DMS114 treated with DMSO at 0.1 percent for 48 hours (cell line): Measurements from ENCODE around the gene RPS14.
A peak's percentile ranks its signal among the peaks of the same experiment; 100 is the strongest.
"Not testable (repeated sequence)": the region's sequence is repeated elsewhere in the genome, so short reads cannot be mapped to it uniquely, and the experiment has no call there.

Source experiments
- DNase-seq: peaks from one replicate; lab custom pipeline; 2025; ENCODE audit not compliant: unreplicated experiment; lab: John Stamatoyannopoulos, UW

Gene RPS14

GRCh38 chr5:150446088-150446487 lies 3.5 kb downstream of the RPS14 start:
- DNase-seq = no peak

- no peak for DNase-seq
These were observed 4.8 kb downstream of the RPS14 start for GRCh38 chr5:150444770-150445169.

- DNase-seq = no peak
These were observed 6.1 kb downstream of the RPS14 start for GRCh38 chr5:150443242-150444075.

GRCh38 chr5:150442699-150443080 lies 6.8 kb downstream of the RPS14 start:
- DNase-seq = no peak

- DNase-seq = no peak
These were observed 7.5 kb downstream of the RPS14 start for GRCh38 chr5:150441813-150442698.

GRCh38 chr5:150440948-150441812 lies 8.4 kb downstream of the RPS14 start:
- no peak for DNase-seq

- DNase-seq = no peak
These were observed 10.5 kb downstream of the RPS14 start for GRCh38 chr5:150438873-150439546.

GRCh38 chr5:150436141-150436680 lies 13.3 kb downstream of the RPS14 start:
- peak; percentile 90 for DNase-seq

- DNase-seq = no peak
These were observed 15.1 kb downstream of the RPS14 start for GRCh38 chr5:150434464-150434863.

GRCh38 chr5:150431574-150431973 lies 18.0 kb downstream of the RPS14 start:
- no peak for DNase-seq

GRCh38 chr5:150431048-150431447 lies 18.5 kb downstream of the RPS14 start:
- no peak for DNase-seq

- no peak for DNase-seq
These were observed 20.1 kb downstream of the RPS14 start for GRCh38 chr5:150429410-150429873.

- no peak for DNase-seq
These were observed 20.6 kb downstream of the RPS14 start for GRCh38 chr5:150428978-150429377.

GRCh38 chr5:150428106-150428876 lies 21.2 kb downstream of the RPS14 start:
- DNase-seq = no peak

GRCh38 chr5:150426165-150426564 lies 23.4 kb downstream of the RPS14 start:
- not testable (repeated sequence) for DNase-seq

GRCh38 chr5:150422758-150423157 lies 26.8 kb downstream of the RPS14 start:
- DNase-seq = no peak

- no peak for DNase-seq
These were observed 27.5 kb downstream of the RPS14 start for GRCh38 chr5:150422075-150422474.

GRCh38 chr5:150419630-150420270 lies 29.8 kb downstream of the RPS14 start:
- DNase-seq = no peak
